Uterus (tissue), 4 donors: ENCODE results near the gene C10orf95. TPM values are rescaled to one million over a fixed set of nuclear protein-coding genes. Genes with fewer than 3 reads are reported as not detected.
A peak's percentile ranks its signal among the peaks of the same experiment; 100 is the strongest.

Source experiments
- DNase-seq, 2 donors: peaks; one replicate each; pipeline ENCODE4 v3.0.0-alpha.2; 2019 to 2020
- H3K27ac ChIP-seq, 2 donors: fragments of 200-600 bp; sonication (generic); 1 replicate in 1 of 2; 2 replicates in 1 of 2; pipeline ENCODE4 v1.5.1; 2016 to 2018
- H3K27me3 ChIP-seq, 2 donors: fragments of 200-600 bp; sonication (generic); one replicate each; pipeline ENCODE4 v1.5.1; 2018 to 2019; ENCODE audit warnings: control low read depth in 1 of 2
- H3K36me3 ChIP-seq, 2 donors: fragments of 200-600 bp; sonication (generic); one replicate each; pipeline ENCODE4 v1.5.1; 2019; ENCODE audit warnings: control low read depth in 1 of 2
- H3K4me1 ChIP-seq, 2 donors: fragments of 200-600 bp; sonication (generic); one replicate each; pipeline ENCODE4 v1.5.1; 2018 to 2019; ENCODE audit warnings: control low read depth in 1 of 2
- H3K4me3 ChIP-seq, 2 donors: fragments of 200-600 bp; sonication (generic); 1 replicate in 1 of 2; 2 replicates in 1 of 2; pipeline ENCODE4 v1.5.1; 2018 to 2019; ENCODE audit warnings: mild to moderate bottlenecking in 1 of 2
- H3K9me3 ChIP-seq, 2 donors: fragments of 200-600 bp; sonication (generic); one replicate each; pipeline ENCODE4 v1.5.1; 2019; ENCODE audit warnings: control low read depth in 1 of 2
- POLR2A ChIP-seq, 2 donors: fragments of 450-650 bp; IDR thresholded peaks; one replicate each; pipeline ENCODE4 v1.6.1; 2016; ENCODE audit warnings: antibody characterized with exemption in 2 of 2, mild to moderate bottlenecking in 1 of 2, moderate library complexity in 1 of 2
- intact Hi-C: fragments of 100-400 bp; cut with DNase I; formaldehyde crosslinking; loops from one replicate; pipeline ENCODE4 v1.15.1; 2023; ENCODE audit warnings: low total_unique reads
- total RNA-seq, 4 donors: library from RNA; depleted of rRNA in 3 of 4; stranded (reverse); fragments of >200 nt in 3 of 4; gene quantifications; one replicate each; pipeline versions ENCODE4 v1.1.0 to v1.2.4, GENCODE V29; 2014 to 2023
- TF ChIP-seq, protein P1 (sequence below), 4 experiments: fragments of 200-600 bp in 2 of 4; fragments of 450-650 bp in 2 of 4; sonication (generic) in 2 of 4; IDR thresholded peaks; one replicate each; pipeline ENCODE4 v1.5.1; 2016 to 2019; ENCODE audit warnings: antibody characterized with exemption in 4 of 4, mild to moderate bottlenecking in 2 of 4, moderate library complexity in 1 of 4
- donor health status: DM: yes; HTN: yes; CAD: no.

Gene C10orf95
- total RNA-seq, 4 donors from 2014 or later = 0.21 TPM; not detected in 3

DNA sequence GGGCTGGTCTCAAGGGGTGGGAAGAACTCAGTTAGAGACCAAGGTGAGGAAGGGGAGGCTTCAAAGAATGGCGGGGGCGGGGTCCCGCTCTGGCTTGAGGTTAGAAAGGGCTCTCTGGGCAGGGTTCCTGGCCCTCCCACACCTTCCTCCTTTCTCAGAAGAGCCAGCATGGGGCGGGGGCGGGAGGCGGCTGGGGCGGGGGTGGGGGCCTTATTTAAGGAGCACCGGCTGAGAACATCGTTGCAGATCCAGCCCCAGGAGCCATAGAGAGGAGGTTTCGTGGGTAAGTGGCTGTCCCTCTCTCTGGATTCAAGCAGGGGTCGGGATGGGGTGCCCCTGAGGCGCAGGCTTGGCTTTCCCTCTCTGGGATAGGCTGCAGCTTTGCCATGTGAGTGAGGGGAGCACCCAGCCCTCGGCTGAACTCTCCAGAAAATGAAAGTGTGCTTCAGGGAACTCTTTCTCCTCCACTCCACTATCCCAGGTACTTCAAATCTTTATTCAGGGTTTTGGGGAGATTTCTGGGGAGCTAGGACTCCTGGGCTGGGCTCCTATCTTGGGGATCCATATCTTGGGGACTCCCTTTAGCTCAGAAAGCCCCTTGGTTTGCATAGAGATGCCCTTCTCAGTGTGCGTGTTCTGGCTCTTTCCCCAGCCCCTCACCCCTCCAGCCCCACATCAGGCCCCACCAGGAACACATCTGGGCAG lies 15.7 kb downstream of the C10orf95 start:
- peak overlapping the region; percentile 21 to 26 for H3K4me3 ChIP-seq
- intact Hi-C loops = no loop called here
- no peaks in the 10 kb centered on the region for H3K36me3 ChIP-seq
- H3K4me1 ChIP-seq = peaks cover 0 to 7% of the 10 kb centered on the region in 2 donors
- H3K9me3 ChIP-seq = no peaks in the 10 kb centered on the region
- TF ChIP-seq, protein P1, sequence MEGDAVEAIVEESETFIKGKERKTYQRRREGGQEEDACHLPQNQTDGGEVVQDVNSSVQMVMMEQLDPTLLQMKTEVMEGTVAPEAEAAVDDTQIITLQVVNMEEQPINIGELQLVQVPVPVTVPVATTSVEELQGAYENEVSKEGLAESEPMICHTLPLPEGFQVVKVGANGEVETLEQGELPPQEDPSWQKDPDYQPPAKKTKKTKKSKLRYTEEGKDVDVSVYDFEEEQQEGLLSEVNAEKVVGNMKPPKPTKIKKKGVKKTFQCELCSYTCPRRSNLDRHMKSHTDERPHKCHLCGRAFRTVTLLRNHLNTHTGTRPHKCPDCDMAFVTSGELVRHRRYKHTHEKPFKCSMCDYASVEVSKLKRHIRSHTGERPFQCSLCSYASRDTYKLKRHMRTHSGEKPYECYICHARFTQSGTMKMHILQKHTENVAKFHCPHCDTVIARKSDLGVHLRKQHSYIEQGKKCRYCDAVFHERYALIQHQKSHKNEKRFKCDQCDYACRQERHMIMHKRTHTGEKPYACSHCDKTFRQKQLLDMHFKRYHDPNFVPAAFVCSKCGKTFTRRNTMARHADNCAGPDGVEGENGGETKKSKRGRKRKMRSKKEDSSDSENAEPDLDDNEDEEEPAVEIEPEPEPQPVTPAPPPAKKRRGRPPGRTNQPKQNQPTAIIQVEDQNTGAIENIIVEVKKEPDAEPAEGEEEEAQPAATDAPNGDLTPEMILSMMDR (IDR thresholded peaks at IDR 0.05) = no peak
- no peak for TF ChIP-seq POLR2A (IDR thresholded peaks at IDR 0.05)
- DNase-seq = no peak
- H3K27ac ChIP-seq = peak overlapping the region; percentile 20 to 58
- H3K27me3 ChIP-seq = no peaks in the 10 kb centered on the region

DNA sequence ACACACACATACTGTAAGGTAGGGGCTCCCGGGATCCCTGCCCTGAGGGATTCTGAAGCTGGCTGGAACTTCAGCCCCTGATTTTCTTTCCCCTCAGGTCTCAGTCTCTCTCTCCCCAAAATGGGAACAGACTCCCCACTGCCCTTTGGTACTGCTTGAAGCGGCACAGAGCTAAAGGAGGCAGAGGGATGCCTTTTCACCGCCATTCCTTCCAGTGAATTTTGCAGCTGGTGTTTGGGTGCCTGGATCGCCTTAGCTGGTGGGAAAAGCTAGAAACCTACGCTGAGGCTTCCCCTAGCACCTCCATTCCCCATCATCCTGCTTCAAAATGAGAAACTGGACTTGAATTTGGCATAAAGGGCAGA lies 16.2 kb downstream of the C10orf95 start:
- H3K4me1 ChIP-seq = peaks cover 0 to 7% of the 10 kb centered on the region in 2 donors
- intact Hi-C loops = no loop called here
- H3K27ac ChIP-seq = peak overlapping the region; percentile 3 to 58
- no peak for DNase-seq
- H3K36me3 ChIP-seq = no peaks in the 10 kb centered on the region
- H3K4me3 ChIP-seq = peak overlapping the region; percentile 21 to 26
- no peaks in the 10 kb centered on the region for H3K27me3 ChIP-seq
- TF ChIP-seq, protein P1 (IDR thresholded peaks at IDR 0.05) = no peak
- TF ChIP-seq POLR2A (IDR thresholded peaks at IDR 0.05) = no peak
- no peaks in the 10 kb centered on the region for H3K9me3 ChIP-seq

DNA sequence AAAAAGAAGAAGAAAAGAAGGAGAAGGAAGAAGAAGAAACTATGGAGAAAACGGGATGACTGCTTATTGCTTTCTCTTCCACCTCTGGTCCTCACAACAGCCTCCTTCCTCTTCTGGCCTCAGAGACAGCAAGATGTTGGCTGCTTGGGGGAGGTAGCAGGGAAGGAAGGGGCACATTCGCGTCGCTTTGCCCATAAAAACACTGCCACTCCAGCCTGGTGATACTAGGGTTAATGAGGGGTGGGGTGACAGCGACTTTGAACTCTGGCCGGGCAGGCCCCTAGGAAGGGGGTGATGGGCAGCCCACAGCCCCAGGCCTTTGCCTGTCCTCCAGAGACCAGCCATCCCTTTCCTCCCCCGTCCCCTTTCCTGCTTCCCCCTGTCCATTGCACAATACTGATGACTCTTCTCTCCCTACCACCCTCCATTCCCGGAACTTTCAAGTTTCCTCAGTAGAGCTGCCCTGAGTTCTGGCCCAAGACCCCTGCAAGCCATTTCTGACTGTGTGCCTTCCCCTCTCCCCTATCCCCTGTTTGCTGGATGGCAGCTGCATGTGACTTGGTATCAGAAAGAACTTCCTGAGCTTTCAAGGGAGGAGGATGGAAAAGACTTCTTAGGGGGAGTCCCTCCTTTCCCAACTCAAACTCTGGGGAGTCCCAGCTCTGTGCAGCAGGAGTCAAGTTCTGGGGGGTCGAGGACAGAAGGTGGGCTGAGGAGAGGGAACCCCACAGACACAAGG lies 16.8 kb downstream of the C10orf95 start:
- Histone ChIP-seq H3K4me3 (no peak overlapping the region), H3K27ac (peak overlapping the region in 1 of 2 donors; percentile 3), H3K9me3 (no peaks in the 10 kb centered on the region), H3K4me1 (peaks cover 0 to 7% of the 10 kb centered on the region in 2 donors), H3K36me3 (no peaks in the 10 kb centered on the region), H3K27me3 (no peaks in the 10 kb centered on the region)
- no peak for DNase-seq
- no peak for TF ChIP-seq POLR2A (IDR thresholded peaks at IDR 0.05)
- TF ChIP-seq, protein P1 (IDR thresholded peaks at IDR 0.05) = no peak
- intact Hi-C loops = no loop called here

DNA sequence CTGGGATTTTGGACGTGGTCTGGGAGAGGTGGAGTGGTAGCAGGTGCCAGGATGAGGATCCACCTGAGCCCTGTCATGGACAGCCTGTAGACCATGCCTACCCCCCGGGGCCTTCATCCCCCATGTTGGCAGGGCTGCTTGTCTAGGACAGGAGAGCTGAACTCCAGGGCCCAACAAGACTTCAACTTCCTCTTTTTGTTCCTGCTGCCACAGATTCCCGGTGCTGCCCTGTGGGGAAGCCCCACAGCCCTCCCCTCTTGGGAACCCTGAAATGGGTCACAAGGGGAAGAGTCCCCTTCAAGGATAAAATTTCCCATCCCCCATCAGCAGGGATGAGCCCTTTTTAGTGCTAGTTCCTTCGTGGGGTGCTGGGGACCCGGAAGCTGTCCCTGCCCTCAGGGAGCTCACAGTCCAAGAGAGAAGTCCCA lies 17.7 kb downstream of the C10orf95 start:
- TF ChIP-seq, protein P1 (IDR thresholded peaks at IDR 0.05) = no peak
- no peak for TF ChIP-seq POLR2A (IDR thresholded peaks at IDR 0.05)
- DNase-seq = no peak
- intact Hi-C loops = no loop called here
- Histone ChIP-seq H3K4me3 (no peak overlapping the region), H3K27ac (no peak overlapping the region), H3K4me1 (peaks cover 0 to 7% of the 10 kb centered on the region in 2 donors), H3K36me3 (no peaks in the 10 kb centered on the region), H3K9me3 (no peaks in the 10 kb centered on the region), H3K27me3 (no peaks in the 10 kb centered on the region)
